Stimulated activated CD4-positive, alpha-beta T cell treated with anti-CD3 and anti-CD28 coated beads, Interleukin-2, amount 100 ng/mL, for 4 hours (primary cell): Measurements from ENCODE around the gene FASTK.

Source experiments
- DNase-seq: peaks from one replicate; pipeline ENCODE4 v3.0.0-alpha.2; 2020; ENCODE audit warnings: low read depth

The FASTK gene

GRCh38 chr7:151065516-151065915, 15.1 kb downstream of the FASTK start:
- no peak for DNase-seq

- no peak for DNase-seq
Observed at GRCh38 chr7:151064993-151065392, 15.6 kb downstream of the FASTK start.

GRCh38 chr7:151064454-151064853, 16.2 kb downstream of the FASTK start:
- no peak for DNase-seq

- no peak for DNase-seq
Observed at GRCh38 chr7:151063212-151063561, 17.4 kb downstream of the FASTK start.

GRCh38 chr7:151062399-151063211, 18.0 kb downstream of the FASTK start:
- DNase-seq = no peak

GRCh38 chr7:151062111-151062398, 18.6 kb downstream of the FASTK start:
- no peak for DNase-seq

GRCh38 chr7:151061213-151062110, 19.1 kb downstream of the FASTK start:
- no peak for DNase-seq

GRCh38 chr7:151060416-151061212, 20.0 kb downstream of the FASTK start:
- no peak for DNase-seq

GRCh38 chr7:151060113-151060415, 20.5 kb downstream of the FASTK start:
- no peak for DNase-seq

- peak; percentile 65 for DNase-seq
Observed at GRCh38 chr7:151059367-151060112, 21.1 kb downstream of the FASTK start, which contains the start of gene SLC4A2. Gene SLC4A2 (plus strand): TSS chr7:151059589. CDS start chr7:151061988, 2,399 bp downstream.

GRCh38 chr7:151058781-151059366, 21.7 kb downstream of the FASTK start:
- no peak for DNase-seq

- peak; percentile 96 for DNase-seq
Observed at GRCh38 chr7:151057989-151058780, 22.4 kb downstream of the FASTK start.

GRCh38 chr7:151057506-151057988, 23.1 kb downstream of the FASTK start, which contains the start of gene CDK5:
Gene CDK5 (minus strand): TSS chr7:151057897. CDS start chr7:151057848, 49 bp downstream.
- DNase-seq = no peak

- no peak for DNase-seq
Observed at GRCh38 chr7:151056666-151057505, 23.7 kb downstream of the FASTK start.

- no peak for DNase-seq
Observed at GRCh38 chr7:151056283-151056665, 24.3 kb downstream of the FASTK start.

GRCh38 chr7:151053751-151054150, 26.9 kb downstream of the FASTK start:
- no peak for DNase-seq

- no peak for DNase-seq
Observed at GRCh38 chr7:151053096-151053495, 27.5 kb downstream of the FASTK start.

GRCh38 chr7:151051108-151051507, 29.5 kb downstream of the FASTK start:
- peak; percentile 19 for DNase-seq

- DNase-seq = no peak
Observed at GRCh38 chr7:151048911-151049463, 31.6 kb downstream of the FASTK start.
